ENCODE measurements around the gene MTG2.

MTG2 gene

GRCh38 chr20:62183426-62184142 is 756 bp downstream of the MTG2 start:
- peak; percentile 10 for DNase-seq (ENCODE audit: low spot score)

GRCh38 chr20:62186096-62186426 is 3.2 kb downstream of the MTG2 start:
- DNase-seq (ENCODE audit: low spot score), result no peak

GRCh38 chr20:62186887-62187866 is 4.3 kb downstream of the MTG2 start:
- DNase-seq (ENCODE audit: low spot score), result peak; percentile 23

GRCh38 chr20:62190639-62191411 is 8.0 kb downstream of the MTG2 start:
- DNase-seq (ENCODE audit: low spot score), result no peak

- no peak for DNase-seq (ENCODE audit: low spot score)
Observed at GRCh38 chr20:62191781-62192559, 9.1 kb downstream of the MTG2 start.

GRCh38 chr20:62192635-62193034 is 9.8 kb downstream of the MTG2 start:
- no peak for DNase-seq (ENCODE audit: low spot score)

GRCh38 chr20:62193079-62194025 is 10.5 kb downstream of the MTG2 start:
- DNase-seq (ENCODE audit: low spot score), result no peak

GRCh38 chr20:62195075-62195405 is 12.2 kb downstream of the MTG2 start:
- DNase-seq (ENCODE audit: low spot score), result no peak

GRCh38 chr20:62195736-62196135 is 12.9 kb downstream of the MTG2 start:
- DNase-seq (ENCODE audit: low spot score), result no peak

- DNase-seq (ENCODE audit: low spot score), result no peak
Observed at GRCh38 chr20:62196286-62196685, 13.5 kb downstream of the MTG2 start.

GRCh38 chr20:62197311-62197710 is 14.5 kb downstream of the MTG2 start:
- DNase-seq (ENCODE audit: low spot score), result no peak

- no peak for DNase-seq (ENCODE audit: low spot score)
Observed at GRCh38 chr20:62197801-62198200, 15.0 kb downstream of the MTG2 start.

GRCh38 chr20:62198496-62198895 is 15.7 kb downstream of the MTG2 start:
- DNase-seq (ENCODE audit: low spot score), result no peak

GRCh38 chr20:62198931-62199330 is 16.1 kb downstream of the MTG2 start:
- DNase-seq (ENCODE audit: low spot score), result no peak

GRCh38 chr20:62200491-62201172 is 17.8 kb downstream of the MTG2 start:
- no peak for DNase-seq (ENCODE audit: low spot score)

- no peak for DNase-seq (ENCODE audit: low spot score)
Observed at GRCh38 chr20:62201173-62202082, 18.6 kb downstream of the MTG2 start.

GRCh38 chr20:62202083-62202395 is 19.2 kb downstream of the MTG2 start:
- no peak for DNase-seq (ENCODE audit: low spot score)

GRCh38 chr20:62202676-62203377 is 20.0 kb downstream of the MTG2 start:
- DNase-seq (ENCODE audit: low spot score), result no peak
